Muscle layer of duodenum (tissue), 2 donors: ENCODE measurements around the gene PLEK2.

Source experiments
- H3K27ac ChIP-seq: one replicate; pipeline ENCODE4 v1.7.0; 2013; ENCODE audit warnings: mild to moderate bottlenecking, low read length
- H3K27me3 ChIP-seq: one replicate; pipeline ENCODE4 v1.7.0; 2013; ENCODE audit warnings: low read depth, mild to moderate bottlenecking, control low read depth, low read length
- H3K36me3 ChIP-seq, 2 donors: one replicate each; pipeline ENCODE4 v1.7.0; 2013; ENCODE audit warnings: low read length in 2 of 2, control low read depth in 1 of 2, mild to moderate bottlenecking in 1 of 2; ENCODE audit not compliant: insufficient read depth in 2 of 2, control insufficient read depth in 1 of 2
- H3K4me1 ChIP-seq, 2 donors: one replicate each; pipeline ENCODE4 v1.7.0; 2013; ENCODE audit warnings: low read length in 2 of 2, mild to moderate bottlenecking in 2 of 2, control low read depth in 1 of 2, moderate library complexity in 1 of 2; ENCODE audit not compliant: insufficient read depth in 2 of 2, control insufficient read depth in 1 of 2
- H3K4me3 ChIP-seq, 2 donors: one replicate each; pipeline ENCODE4 v1.7.0; 2013; ENCODE audit warnings: low read length in 2 of 2, low read depth in 1 of 2, mild to moderate bottlenecking in 1 of 2
- H3K9me3 ChIP-seq, 2 donors: one replicate each; pipeline ENCODE4 v1.7.0; 2013; ENCODE audit warnings: low read length in 2 of 2, control low read depth in 1 of 2, mild to moderate bottlenecking in 1 of 2; ENCODE audit not compliant: control insufficient read depth in 1 of 2
- donor health status: healthy.

Gene PLEK2

DNA sequence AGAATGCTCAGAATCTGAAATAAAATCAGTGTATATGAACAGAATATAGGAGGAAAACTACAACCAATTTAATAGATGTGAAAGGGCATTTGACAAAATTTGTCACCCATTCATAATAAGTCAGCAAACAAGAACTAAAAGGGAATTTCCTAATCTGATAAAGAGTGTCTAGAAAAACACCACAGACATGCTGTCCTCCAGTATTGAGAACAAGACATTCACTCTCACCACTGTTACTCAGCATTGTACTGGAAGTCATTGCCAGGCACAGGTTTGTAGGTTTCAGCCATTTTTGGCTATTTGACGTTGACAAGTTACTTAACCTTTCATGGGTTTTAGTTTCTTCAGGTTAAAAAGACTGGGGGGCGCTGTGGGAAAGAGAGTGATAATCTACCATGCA is 38.6 kb downstream of the PLEK2 start:
- H3K4me1 ChIP-seq = no peaks in the 10 kb centered on the region
- no peak overlapping the region for H3K27ac ChIP-seq
- H3K36me3 ChIP-seq = peaks cover 49 to 58% of the 10 kb centered on the region in 2 donors
- H3K9me3 ChIP-seq = no peaks in the 10 kb centered on the region
- no peak overlapping the region for H3K4me3 ChIP-seq
- H3K27me3 ChIP-seq = no peaks in the 10 kb centered on the region

DNA sequence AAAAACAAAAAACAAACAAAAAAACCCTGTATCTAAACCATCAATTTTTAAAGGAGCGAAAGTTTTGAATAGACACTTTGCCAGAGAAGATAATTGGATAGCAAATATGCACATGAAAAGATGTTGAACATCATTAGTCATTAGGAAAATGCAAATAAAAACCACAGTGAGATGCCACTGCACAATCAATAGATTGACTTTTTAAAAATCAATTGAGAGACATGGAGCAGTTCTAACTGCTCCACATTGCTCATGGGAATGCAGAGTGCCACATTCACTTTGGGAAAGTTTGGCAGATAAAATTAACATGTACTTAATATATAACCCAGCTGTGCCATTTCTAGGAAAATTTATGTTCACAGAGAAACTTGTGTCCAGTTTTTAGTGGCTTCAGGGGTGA is 39.1 kb downstream of the PLEK2 start:
- Histone ChIP-seq H3K4me3 (no peak overlapping the region), H3K36me3 (peaks cover 44 to 57% of the 10 kb centered on the region in 2 donors), H3K4me1 (no peaks in the 10 kb centered on the region), H3K27ac (no peak overlapping the region), H3K9me3 (no peaks in the 10 kb centered on the region), H3K27me3 (no peaks in the 10 kb centered on the region)

DNA sequence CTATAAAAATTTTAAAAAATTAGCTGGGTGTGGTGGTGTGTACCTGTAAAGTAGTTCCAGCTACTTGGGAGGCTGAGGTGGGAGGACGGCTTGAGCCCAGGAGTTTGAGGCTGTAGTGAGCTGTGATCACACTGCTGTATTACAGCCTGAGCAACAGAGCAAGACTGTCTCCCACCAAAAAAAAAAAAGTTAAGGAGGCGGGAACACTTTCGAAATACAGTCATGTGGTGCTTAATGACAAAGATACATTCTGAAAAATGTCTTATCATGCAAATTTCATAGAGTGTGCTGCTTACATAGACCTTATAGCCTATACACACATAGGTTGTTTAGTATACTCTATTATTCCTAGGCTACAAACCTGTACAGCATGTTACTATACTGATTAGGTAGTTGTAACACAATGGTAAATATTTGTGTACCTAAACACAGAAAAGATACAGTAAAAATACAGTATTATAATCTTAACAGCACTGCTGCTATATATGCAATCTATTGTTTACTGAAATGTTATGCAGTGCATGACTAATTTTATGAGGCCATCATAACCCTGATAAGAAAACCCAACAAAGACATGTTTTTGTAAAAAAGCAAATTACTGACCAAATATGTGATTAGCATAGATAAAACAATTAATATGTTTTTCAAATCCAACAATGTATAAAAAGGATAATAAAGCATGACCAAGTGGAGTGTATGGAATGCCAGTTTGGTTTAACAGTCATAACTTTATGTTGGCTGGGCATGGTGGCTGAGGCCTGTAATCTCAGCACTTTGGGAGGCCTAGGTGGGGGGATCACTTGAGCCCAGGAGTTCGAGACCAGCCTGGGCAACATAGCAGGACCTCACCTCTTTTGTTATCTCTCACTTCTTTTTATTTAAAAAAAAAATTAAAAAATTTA is 40.5 kb downstream of the PLEK2 start:
- no peaks in the 10 kb centered on the region for H3K9me3 ChIP-seq
- no peak overlapping the region for H3K4me3 ChIP-seq
- peaks cover 38 to 56% of the 10 kb centered on the region in 2 donors for H3K36me3 ChIP-seq
- H3K27me3 ChIP-seq = no peaks in the 10 kb centered on the region
- H3K27ac ChIP-seq = no peak overlapping the region
- H3K4me1 ChIP-seq = no peaks in the 10 kb centered on the region

DNA sequence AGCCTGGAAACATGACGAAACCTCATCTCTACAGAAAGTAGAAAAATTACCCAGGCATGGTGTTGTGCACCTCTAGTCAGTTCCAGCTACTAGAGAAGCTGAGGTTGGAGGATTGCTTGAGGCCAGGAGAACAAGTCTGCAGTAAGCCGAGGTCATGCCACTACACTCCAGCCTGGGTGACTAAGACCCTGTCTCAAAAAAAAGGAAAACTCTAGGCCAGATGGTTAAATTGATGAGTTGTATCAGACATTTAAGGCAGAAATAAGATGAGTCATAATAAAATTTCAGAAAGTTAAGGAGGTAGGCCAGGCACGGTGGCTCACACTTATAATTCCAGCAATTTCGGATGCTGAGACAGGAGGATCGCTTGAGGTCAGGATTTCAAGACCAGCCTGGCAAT is 41.1 kb downstream of the PLEK2 start:
- Histone ChIP-seq H3K27ac (no peak overlapping the region), H3K4me3 (no peak overlapping the region), H3K36me3 (peaks cover 38 to 56% of the 10 kb centered on the region in 2 donors), H3K27me3 (no peaks in the 10 kb centered on the region), H3K4me1 (no peaks in the 10 kb centered on the region), H3K9me3 (no peaks in the 10 kb centered on the region)

DNA sequence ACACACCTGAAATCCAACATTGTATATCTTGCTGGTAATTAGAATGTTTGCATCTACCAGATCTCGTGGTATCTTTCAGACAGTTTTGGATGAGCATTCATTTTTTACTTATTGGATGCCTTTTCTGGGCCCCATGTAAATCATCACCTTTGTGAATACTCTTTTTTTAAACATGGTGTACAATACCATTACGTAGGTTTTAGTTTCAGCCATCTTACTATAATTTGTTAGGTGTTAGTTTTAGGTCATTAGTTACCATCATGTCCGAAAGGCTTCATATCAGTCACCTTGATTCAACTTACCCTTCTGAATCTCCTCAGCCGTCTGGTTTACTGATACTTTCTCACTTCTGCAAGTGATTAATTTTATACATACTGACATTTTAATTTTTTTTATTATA is 46.5 kb downstream of the PLEK2 start:
- Histone ChIP-seq H3K36me3 (peaks cover 27 to 32% of the 10 kb centered on the region in 2 donors), H3K4me1 (peaks cover 10 to 26% of the 10 kb centered on the region in 2 donors), H3K27ac (no peak overlapping the region), H3K27me3 (no peaks in the 10 kb centered on the region), H3K4me3 (no peak overlapping the region), H3K9me3 (no peaks in the 10 kb centered on the region)

DNA sequence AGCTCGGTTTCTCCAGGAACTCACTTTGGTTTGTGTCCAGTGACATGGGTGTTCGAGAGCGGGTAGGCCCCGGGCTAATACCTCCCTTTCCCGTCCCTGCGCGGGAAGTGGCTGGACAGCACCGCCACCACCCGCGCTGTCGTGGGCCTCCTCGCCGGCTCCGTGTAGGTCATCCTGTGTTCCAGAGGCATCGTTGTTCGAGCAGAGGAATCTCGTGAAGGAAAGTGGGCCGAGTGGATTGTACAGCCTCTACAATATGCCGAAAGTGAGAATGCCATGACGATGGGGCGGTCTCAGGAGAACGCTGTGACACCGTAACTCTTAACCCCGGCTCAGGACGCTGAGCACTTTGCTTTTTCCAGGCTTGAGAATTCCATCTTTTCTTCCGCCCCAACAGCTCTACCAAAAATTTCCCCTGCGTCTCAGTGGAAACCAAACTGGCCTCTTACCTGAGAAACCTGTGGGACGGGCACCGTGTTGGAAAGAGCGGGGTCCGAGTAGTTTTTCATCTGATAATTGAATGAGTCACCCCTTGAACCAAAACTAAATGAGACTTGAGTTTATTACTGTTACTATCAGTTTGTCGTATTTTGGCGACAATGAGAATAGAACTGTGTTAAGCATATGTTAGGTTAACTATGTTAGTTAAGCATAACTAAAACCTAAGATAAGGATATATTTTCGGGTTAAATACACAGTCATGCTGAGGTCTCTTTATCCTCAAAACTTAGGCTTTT is 51.3 kb downstream of the PLEK2 start:
- Histone ChIP-seq H3K4me3 (peak overlapping the region; percentile 94 to 96), H3K36me3 (peaks cover 13 to 18% of the 10 kb centered on the region in 2 donors), H3K4me1 (peaks cover 14 to 52% of the 10 kb centered on the region in 2 donors), H3K27ac (peak overlapping the region; percentile 99), H3K27me3 (no peaks in the 10 kb centered on the region), H3K9me3 (no peaks in the 10 kb centered on the region)

DNA sequence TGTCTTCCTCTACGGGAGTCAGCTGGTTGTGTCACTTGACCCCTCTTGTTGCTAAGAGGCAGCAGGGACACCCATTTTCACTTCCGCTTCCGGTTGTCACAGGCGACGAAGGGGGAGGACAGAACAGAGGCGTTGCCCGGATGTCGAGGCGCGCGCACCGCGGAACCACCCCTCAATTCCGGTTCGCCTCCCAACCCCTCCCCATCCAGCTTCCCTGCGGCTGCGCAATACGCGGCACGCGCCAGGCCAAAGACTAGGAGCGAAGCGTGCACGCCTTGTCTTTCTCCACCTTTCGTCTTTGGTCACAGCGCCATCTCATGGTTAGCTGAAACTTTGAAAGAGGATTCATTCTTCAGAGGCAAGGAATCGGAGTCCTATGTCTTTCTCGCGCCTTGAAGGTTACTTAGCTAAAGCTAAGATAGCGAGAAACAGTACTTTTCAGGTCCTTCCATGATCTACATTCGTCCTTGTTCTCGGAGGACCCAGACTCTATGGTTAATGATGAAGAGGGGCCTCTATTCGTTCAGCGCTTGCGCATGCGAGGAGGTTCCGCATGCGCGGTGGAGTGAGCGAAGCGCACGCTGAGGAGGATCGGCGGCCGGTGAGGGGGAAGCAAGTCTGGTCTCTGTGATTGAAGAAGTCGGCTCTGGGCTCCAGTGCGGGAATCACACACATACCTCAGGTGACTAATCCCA is 52.0 kb downstream of the PLEK2 start, which contains the start of the genes ATP6V1D and EIF2S1:
Gene ATP6V1D, minus strand, starts transcription at position 30 of the 695 bp plus-strand sequence. CDS start 106 bp downstream, outside the sequence.
Gene EIF2S1, plus strand, starts transcription at position 554 of the 695 bp plus-strand sequence. CDS start 4,440 bp downstream, outside the sequence.
- H3K27ac ChIP-seq = peak within 1 kb of the TSS; percentile 99
- H3K36me3 ChIP-seq = peaks cover 6 to 11% of the 10 kb centered on the region in 2 donors
- H3K9me3 ChIP-seq = no peaks in the 10 kb centered on the region
- H3K4me3 ChIP-seq = peak within 1 kb of the TSS; percentile 94 to 96
- peaks cover 14 to 52% of the 10 kb centered on the region in 2 donors for H3K4me1 ChIP-seq
- H3K27me3 ChIP-seq = no peaks in the 10 kb centered on the region

DNA sequence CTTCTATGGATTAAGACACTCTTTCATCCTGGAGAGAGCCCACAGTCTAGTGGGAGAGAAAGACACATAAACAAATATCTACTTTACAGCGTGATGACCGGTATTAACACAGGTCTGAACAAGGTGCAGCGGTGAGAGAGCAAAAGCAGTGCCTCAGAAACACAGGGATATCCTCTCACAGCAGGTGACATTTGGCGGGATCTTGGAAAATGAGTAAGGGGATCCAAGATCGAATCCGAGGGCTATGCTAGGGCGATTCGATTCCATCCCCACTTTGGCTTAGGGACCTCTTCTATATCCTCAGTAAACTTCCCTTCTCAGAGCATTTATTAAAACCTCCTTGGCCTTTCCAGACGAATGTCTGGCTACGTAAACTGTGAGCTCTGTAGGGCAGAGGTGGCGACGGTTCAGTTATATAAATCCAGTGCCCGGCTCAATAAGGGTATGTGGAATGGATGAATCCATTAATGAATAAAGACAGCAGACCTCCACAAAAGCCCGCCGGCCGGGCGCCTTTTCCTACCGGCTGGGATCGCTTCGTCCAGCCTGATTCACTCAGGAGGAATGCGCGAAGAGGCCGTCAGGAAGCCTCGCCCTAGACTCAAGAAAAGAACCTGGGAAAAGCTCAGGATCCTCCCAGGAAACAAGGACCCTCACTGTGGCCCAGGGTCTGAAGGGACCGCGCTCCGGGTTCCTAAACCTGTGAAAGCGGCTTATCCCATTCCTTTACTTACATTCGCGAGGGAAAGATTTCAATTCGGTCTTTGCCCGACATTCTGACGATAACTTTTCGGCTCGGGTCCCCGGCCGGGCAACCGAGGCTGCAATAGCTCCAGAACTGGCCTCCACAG is 52.8 kb downstream of the PLEK2 start:
- Histone ChIP-seq H3K4me1 (peaks cover 14 to 52% of the 10 kb centered on the region in 2 donors), H3K36me3 (peaks cover 0 to 11% of the 10 kb centered on the region in 2 donors), H3K4me3 (peak overlapping the region; percentile 94 to 96), H3K9me3 (no peaks in the 10 kb centered on the region), H3K27me3 (no peaks in the 10 kb centered on the region), H3K27ac (peak overlapping the region; percentile 99)

DNA sequence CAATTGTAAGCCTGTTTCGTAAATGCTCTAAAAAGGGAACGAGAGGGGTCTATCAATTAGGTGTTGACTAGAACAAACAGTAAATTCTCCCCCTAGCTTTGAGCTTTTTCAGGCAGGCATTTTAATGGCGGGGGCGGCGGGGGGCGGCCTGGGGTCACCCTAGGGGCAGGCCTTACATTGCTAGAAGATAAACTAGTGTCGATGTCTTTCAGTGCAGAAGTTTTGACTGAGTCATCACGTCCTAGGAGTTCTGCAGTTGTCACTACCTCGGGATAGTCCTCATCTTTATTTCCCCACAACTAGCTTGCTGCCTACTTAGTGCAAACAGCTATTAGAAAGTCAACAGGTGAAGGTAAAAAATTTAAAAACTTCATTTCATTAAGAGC is 54.0 kb downstream of the PLEK2 start:
- Histone ChIP-seq H3K27ac (no peak overlapping the region), H3K9me3 (no peaks in the 10 kb centered on the region), H3K36me3 (peaks cover 0 to 16% of the 10 kb centered on the region in 2 donors), H3K4me3 (peak overlapping the region; percentile 94 to 96), H3K27me3 (no peaks in the 10 kb centered on the region), H3K4me1 (peaks cover 14 to 49% of the 10 kb centered on the region in 2 donors)

DNA sequence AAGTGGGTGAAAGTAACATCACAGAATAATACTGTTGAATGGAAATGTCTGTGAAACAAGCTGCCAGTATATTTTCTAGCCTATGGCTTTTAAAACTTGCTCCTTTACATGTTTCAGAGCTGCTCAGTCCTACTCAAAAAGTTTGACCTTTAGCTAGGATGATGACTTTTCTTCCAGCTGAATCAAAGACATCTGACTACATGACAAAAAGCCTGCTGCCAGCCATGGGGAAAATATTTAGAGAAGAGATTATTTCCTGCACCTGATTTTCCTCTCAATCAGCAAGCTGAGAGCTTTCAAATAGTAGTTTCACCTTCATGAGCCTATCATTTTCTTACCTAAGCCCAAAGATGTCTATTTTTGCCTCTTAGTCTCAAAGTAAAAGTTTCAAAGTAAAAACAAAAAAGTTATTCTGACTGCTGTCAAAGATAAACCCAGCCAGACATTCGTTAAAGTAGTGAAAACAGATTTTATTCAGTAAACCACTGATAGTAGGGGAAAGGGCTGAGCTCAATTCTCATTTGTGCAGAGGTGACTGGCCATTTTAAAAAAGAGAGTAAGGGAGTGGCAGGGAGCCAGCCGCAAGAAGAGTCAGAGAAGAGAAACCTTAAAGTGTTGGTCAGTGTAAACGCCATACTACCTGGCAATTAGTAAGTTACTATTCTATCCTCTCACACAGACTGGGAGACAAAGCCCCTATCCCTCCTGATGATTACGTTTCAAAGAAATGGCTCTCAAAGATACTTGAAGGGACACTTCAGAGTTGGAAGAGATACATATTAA is 54.6 kb downstream of the PLEK2 start:
- Histone ChIP-seq H3K4me3 (no peak overlapping the region), H3K27me3 (no peaks in the 10 kb centered on the region), H3K9me3 (no peaks in the 10 kb centered on the region), H3K27ac (no peak overlapping the region), H3K4me1 (peaks cover 14 to 43% of the 10 kb centered on the region in 2 donors), H3K36me3 (peaks cover 0 to 20% of the 10 kb centered on the region in 2 donors)
